PFSK-1 (cell line): ENCODE data around the gene C19orf73.

ENCODE experiments used
- FOXP2 ChIP-seq: optimal IDR thresholded peaks from 2 replicates; pipeline ENCODE3; 2011; ENCODE audit warnings: borderline replicate concordance, control low read depth, inconsistent platforms; ENCODE audit not compliant: insufficient read depth; ENCODE audit errors: extremely low read length, extremely low read depth
- POLR2AphosphoS5 ChIP-seq: IDR thresholded peaks from 2 replicates; pipeline ENCODE4 v1.6.1; 2012; ENCODE audit warnings: low read depth, mild to moderate bottlenecking, control low read depth, low read length, moderate library complexity
- SIN3A ChIP-seq: IDR thresholded peaks from 2 replicates; pipeline ENCODE4 v1.6.1; 2012; ENCODE audit warnings: mild to moderate bottlenecking, low read length, moderate library complexity, borderline replicate concordance; ENCODE audit not compliant: insufficient read depth
- TAF1 ChIP-seq: IDR thresholded peaks from 2 replicates; pipeline ENCODE4 v1.6.1; 2012; ENCODE audit warnings: low read length, control low read depth, borderline replicate concordance; ENCODE audit not compliant: insufficient read depth
- TF ChIP-seq, protein P1 (sequence below), 2 experiments: IDR thresholded peaks; 2 replicates each; pipeline versions ENCODE4 v1.6.1 to v1.8.0; 2011 to 2012; ENCODE audit warnings: low read depth in 2 of 2, low read length in 2 of 2, control low read depth in 1 of 2, inconsistent platforms in 1 of 2, mild to moderate bottlenecking in 1 of 2, moderate library complexity in 1 of 2; ENCODE audit not compliant: insufficient read depth in 1 of 2

Gene C19orf73

DNA sequence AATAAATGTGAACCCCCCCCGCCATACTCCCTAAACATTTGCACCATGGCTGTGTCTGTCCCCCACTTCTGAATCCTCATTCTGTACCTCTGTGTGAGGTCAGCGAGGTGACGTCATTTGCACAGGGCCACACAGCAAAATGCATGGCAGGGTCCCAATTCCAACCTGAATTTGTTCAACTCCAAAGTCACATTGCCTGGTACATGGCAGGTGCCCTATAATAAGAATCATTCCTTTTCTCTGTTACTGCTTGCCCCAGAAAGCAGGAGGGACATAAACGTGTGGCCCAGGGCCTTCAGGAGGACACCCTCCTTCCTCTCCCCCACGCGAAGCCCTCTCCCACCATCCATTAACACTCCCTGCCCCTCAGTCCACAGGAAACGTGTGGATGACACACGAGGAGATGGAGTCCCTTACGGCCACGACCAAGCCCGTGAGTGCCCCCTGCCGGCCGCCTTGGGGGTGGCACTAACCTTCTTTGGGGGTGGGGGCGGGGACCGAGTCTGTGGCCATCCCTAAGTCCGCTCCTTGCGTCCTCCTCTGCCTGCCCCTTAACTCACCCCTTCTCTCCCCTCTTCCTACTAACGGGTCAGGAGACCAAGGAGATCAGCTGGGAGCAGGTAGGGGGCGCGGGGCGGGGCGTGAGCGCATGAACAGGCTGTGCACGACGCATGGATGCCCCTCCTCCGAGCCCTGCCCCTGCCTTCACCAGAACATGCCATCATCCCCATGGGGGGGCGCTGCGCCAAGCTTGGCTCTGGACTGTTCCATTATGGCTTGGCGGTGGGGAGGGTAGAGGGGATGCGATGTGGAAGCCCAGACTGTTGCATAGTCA is 26.8 kb upstream of the C19orf73 start:
- TF ChIP-seq, protein P1, sequence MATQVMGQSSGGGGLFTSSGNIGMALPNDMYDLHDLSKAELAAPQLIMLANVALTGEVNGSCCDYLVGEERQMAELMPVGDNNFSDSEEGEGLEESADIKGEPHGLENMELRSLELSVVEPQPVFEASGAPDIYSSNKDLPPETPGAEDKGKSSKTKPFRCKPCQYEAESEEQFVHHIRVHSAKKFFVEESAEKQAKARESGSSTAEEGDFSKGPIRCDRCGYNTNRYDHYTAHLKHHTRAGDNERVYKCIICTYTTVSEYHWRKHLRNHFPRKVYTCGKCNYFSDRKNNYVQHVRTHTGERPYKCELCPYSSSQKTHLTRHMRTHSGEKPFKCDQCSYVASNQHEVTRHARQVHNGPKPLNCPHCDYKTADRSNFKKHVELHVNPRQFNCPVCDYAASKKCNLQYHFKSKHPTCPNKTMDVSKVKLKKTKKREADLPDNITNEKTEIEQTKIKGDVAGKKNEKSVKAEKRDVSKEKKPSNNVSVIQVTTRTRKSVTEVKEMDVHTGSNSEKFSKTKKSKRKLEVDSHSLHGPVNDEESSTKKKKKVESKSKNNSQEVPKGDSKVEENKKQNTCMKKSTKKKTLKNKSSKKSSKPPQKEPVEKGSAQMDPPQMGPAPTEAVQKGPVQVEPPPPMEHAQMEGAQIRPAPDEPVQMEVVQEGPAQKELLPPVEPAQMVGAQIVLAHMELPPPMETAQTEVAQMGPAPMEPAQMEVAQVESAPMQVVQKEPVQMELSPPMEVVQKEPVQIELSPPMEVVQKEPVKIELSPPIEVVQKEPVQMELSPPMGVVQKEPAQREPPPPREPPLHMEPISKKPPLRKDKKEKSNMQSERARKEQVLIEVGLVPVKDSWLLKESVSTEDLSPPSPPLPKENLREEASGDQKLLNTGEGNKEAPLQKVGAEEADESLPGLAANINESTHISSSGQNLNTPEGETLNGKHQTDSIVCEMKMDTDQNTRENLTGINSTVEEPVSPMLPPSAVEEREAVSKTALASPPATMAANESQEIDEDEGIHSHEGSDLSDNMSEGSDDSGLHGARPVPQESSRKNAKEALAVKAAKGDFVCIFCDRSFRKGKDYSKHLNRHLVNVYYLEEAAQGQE (IDR thresholded peaks at IDR 0.05; ENCODE audit: insufficient read depth in 1 of 2, low read depth in 2 of 2, low read length in 2 of 2): 0 out of 4 replicates have a peak, but pooled peaks of 1 of the 2 experiments have one; percentile 36
- TF ChIP-seq SIN3A: 0 out of 2 replicates have a peak, but pooled peaks have one; percentile 61
- TF ChIP-seq TAF1: no peak

- TF ChIP-seq TAF1 (no peak), POLR2AphosphoS5 (no peak), FOXP2 (no peak), SIN3A (no peak)
Observed at GRCh38 chr19:49142866-49143335, 24.0 kb upstream of the C19orf73 start.

- TF ChIP-seq POLR2AphosphoS5 (no peak), FOXP2 (no peak), TAF1 (no peak), SIN3A (no peak)
- TF ChIP-seq, protein P1 (IDR thresholded peaks at IDR 0.05; ENCODE audit: insufficient read depth in 1 of 2, low read depth in 2 of 2, low read length in 2 of 2): no peak
Observed at GRCh38 chr19:49141352-49141751, 22.4 kb upstream of the C19orf73 start.

DNA sequence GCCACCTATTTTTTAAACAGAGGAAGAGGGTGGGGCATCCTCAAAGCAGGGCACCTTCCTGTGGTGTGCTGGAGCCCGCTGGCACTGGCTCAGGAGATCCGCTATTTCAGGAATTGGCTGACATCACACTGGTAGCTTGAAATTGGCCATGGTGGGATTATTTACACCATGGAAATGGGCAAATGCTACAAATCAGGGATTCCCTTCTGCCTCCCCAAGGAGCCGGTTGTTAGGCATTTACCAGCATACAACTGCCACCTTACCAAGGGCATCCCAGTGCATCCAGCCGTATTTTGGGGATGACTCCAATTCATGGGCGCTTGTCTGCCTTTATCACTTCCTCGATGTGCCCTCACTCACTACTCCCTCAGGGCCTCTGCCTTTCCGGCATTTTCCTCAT is 22.0 kb upstream of the C19orf73 start:
- no peak for TF ChIP-seq TAF1
- TF ChIP-seq, protein P1 (IDR thresholded peaks at IDR 0.05; ENCODE audit: insufficient read depth in 1 of 2, low read depth in 2 of 2, low read length in 2 of 2): no peak
- no peak for TF ChIP-seq POLR2AphosphoS5
- no peak for TF ChIP-seq SIN3A
- TF ChIP-seq FOXP2: no peak

GRCh38 chr19:49136771-49137171 is 17.8 kb upstream of the C19orf73 start:
- no peak for TF ChIP-seq TAF1
- TF ChIP-seq, protein P1 (IDR thresholded peaks at IDR 0.05; ENCODE audit: insufficient read depth in 1 of 2, low read depth in 2 of 2, low read length in 2 of 2): no peak
- TF ChIP-seq SIN3A: no peak
- no peak for TF ChIP-seq FOXP2
- no peak for TF ChIP-seq POLR2AphosphoS5
